ENCODE results near the gene DVL1.

The DVL1 gene

GRCh38 chr1:1356796-1357401 is 7.7 kb upstream of the DVL1 start:
- DNase-seq (ENCODE audit: low spot score) = no peak

GRCh38 chr1:1356166-1356795 is 7.1 kb upstream of the DVL1 start:
- DNase-seq (ENCODE audit: low spot score) = no peak

GRCh38 chr1:1355416-1355815 is 6.2 kb upstream of the DVL1 start:
- DNase-seq (ENCODE audit: low spot score) = no peak

- DNase-seq (ENCODE audit: low spot score) = no peak
Observed at GRCh38 chr1:1354271-1355247, 5.3 kb upstream of the DVL1 start.

GRCh38 chr1:1353389-1354151 is 4.4 kb upstream of the DVL1 start:
- no peak for DNase-seq (ENCODE audit: low spot score)

- DNase-seq (ENCODE audit: low spot score) = no peak
Observed at GRCh38 chr1:1352786-1353388, 3.7 kb upstream of the DVL1 start.

GRCh38 chr1:1351511-1352427 is 2.6 kb upstream of the DVL1 start:
- DNase-seq (ENCODE audit: low spot score) = no peak

- DNase-seq (ENCODE audit: low spot score) = no peak
Observed at GRCh38 chr1:1348420-1349255, 580 bp downstream of the DVL1 start.

- no peak for DNase-seq (ENCODE audit: low spot score)
Observed at GRCh38 chr1:1347663-1348419, 1.4 kb downstream of the DVL1 start.

GRCh38 chr1:1347026-1347595 is 2.1 kb downstream of the DVL1 start:
- no peak for DNase-seq (ENCODE audit: low spot score)

- DNase-seq (ENCODE audit: low spot score) = no peak
Observed at GRCh38 chr1:1346501-1346890, 2.7 kb downstream of the DVL1 start.

GRCh38 chr1:1345860-1346500 is 3.2 kb downstream of the DVL1 start:
- DNase-seq (ENCODE audit: low spot score) = no peak

GRCh38 chr1:1345384-1345783 is 3.8 kb downstream of the DVL1 start:
- DNase-seq (ENCODE audit: low spot score) = no peak

- peak; percentile 35 for DNase-seq (ENCODE audit: low spot score)
Observed at GRCh38 chr1:1344655-1345361, 4.4 kb downstream of the DVL1 start.

GRCh38 chr1:1343811-1344421 is 5.3 kb downstream of the DVL1 start:
- DNase-seq (ENCODE audit: low spot score) = no peak

GRCh38 chr1:1342584-1343115 is 6.6 kb downstream of the DVL1 start:
- no peak for DNase-seq (ENCODE audit: low spot score)

- DNase-seq (ENCODE audit: low spot score) = no peak
Observed at GRCh38 chr1:1342061-1342562, 7.1 kb downstream of the DVL1 start.
